ENCODE measurements around the gene USP24.
"Not testable (repeated sequence)": the region's sequence is repeated elsewhere in the genome, so short reads cannot be mapped to it uniquely, and the experiment has no call there.

USP24 gene

GRCh38 chr1:55196433-55197035 lies 18.6 kb downstream of the USP24 start:
- TF ChIP-seq, protein P1, sequence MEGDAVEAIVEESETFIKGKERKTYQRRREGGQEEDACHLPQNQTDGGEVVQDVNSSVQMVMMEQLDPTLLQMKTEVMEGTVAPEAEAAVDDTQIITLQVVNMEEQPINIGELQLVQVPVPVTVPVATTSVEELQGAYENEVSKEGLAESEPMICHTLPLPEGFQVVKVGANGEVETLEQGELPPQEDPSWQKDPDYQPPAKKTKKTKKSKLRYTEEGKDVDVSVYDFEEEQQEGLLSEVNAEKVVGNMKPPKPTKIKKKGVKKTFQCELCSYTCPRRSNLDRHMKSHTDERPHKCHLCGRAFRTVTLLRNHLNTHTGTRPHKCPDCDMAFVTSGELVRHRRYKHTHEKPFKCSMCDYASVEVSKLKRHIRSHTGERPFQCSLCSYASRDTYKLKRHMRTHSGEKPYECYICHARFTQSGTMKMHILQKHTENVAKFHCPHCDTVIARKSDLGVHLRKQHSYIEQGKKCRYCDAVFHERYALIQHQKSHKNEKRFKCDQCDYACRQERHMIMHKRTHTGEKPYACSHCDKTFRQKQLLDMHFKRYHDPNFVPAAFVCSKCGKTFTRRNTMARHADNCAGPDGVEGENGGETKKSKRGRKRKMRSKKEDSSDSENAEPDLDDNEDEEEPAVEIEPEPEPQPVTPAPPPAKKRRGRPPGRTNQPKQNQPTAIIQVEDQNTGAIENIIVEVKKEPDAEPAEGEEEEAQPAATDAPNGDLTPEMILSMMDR (conservative IDR thresholded peaks at IDR 0.05; ENCODE audit: low read length), result no peak

GRCh38 chr1:55195521-55196233 lies 19.5 kb downstream of the USP24 start:
- no peak overlapping the region for H3K4me3 ChIP-seq (ENCODE audit: low read length)
- TF ChIP-seq, protein P1 (conservative IDR thresholded peaks at IDR 0.05; ENCODE audit: low read length), result no peak
- DNase-seq (ENCODE audit: low read depth), result peak; percentile 76

More at GRCh38 chr1:55196433-55197035, 18.6 kb downstream of the USP24 start:
- no peak overlapping the region for H3K4me3 ChIP-seq (ENCODE audit: low read length)
- DNase-seq (ENCODE audit: low read depth), result no peak

DNA sequence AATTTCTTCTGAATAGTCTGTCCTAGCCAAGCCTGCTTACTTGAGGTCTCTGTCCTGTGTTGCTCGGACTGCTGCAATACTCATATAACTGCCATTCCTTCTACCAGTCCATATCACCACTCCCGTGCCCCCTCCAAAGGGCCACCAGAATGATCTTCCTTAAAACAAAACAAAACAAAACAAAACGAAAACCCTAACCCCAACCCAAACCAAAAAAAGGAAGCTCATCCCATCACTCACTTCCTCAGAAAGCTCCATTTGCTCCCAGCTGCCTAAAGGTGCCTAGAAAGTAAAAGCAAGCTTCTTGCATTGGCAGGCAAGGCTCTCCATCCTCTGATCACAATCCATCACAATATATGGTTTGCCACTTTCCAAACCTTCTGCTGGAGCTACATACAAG lies 20.3 kb downstream of the USP24 start:
- DNase-seq (ENCODE audit: low read depth), result no peak
- no peak overlapping the region for H3K4me3 ChIP-seq (ENCODE audit: low read length)
- TF ChIP-seq, protein P1 (conservative IDR thresholded peaks at IDR 0.05; ENCODE audit: low read length), result no peak

GRCh38 chr1:55192093-55192492 lies 23.1 kb downstream of the USP24 start:
- no peak overlapping the region for H3K4me3 ChIP-seq (ENCODE audit: low read length)
- DNase-seq (ENCODE audit: low read depth), result no peak
- TF ChIP-seq, protein P1 (conservative IDR thresholded peaks at IDR 0.05; ENCODE audit: low read length), result no peak

DNA sequence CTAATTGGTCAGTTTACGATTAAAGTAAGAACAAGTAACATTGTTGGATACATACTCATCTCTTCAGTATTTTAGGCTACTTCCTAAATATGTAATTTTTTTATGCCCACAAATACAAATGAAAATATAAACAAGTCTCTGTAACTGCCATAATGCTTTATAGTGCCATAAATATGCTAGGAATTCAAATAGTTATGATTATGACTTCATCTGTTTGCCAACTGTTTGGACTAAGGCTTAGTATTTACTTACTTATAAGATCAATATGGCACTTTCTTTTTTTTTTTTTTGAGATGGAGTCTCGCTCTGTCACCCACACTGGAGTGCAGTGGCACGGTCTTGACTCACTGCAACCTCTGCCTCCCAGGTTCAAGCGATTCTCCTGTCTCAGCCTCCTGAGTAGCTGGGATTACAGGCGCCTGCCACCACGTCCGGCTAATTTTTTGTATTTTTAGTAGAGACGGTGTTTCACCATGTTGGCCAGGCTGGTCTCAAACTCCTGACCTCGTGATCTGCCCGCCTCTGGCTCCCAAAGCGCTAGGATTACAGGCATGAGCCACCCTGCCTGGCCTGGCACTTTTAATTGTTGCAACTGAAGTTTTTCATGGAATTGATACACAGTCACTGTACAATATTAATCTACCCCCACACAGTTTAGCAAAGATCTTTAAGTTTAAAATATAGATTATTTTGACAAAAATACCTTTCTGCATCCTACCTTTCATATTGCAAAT lies 23.8 kb downstream of the USP24 start:
- H3K4me3 ChIP-seq (ENCODE audit: low read length), result not testable (repeated sequence)
- peak; percentile 53 for DNase-seq (ENCODE audit: low read depth)

GRCh38 chr1:55190109-55190508 lies 25.1 kb downstream of the USP24 start:
- TF ChIP-seq, protein P1 (conservative IDR thresholded peaks at IDR 0.05; ENCODE audit: low read length), result no peak
- no peak overlapping the region for H3K4me3 ChIP-seq (ENCODE audit: low read length)
- no peak for DNase-seq (ENCODE audit: low read depth)

DNA sequence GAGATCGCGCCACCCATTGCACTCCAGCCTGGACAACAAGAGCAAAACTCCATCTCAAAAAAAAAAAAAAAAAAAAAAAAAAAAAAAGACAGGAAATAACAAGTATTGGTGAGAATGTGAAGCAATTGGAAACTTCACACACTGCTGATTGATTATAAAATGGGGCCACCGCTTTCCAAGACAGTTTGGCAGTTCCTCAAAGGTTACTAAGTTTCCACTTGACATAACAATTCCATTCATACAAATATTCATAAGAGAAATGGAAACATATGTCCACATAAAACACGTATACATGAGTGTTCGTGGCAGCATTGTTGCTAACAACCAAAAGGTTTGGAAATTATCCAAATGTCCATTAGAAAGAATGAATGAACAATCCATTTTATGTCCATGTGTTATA lies 26.3 kb downstream of the USP24 start:
- H3K4me3 ChIP-seq (ENCODE audit: low read length), result no peak overlapping the region
- no peak for DNase-seq (ENCODE audit: low read depth)

More for the DNA sequence above, 26.3 kb downstream of the USP24 start:
- TF ChIP-seq, protein P1 (conservative IDR thresholded peaks at IDR 0.05; ENCODE audit: low read length), result no peak

Measured in AG10803 (cell line).